Prostate gland (tissue), 2 donors: ENCODE results near the gene DLEC1. TPM values are rescaled to one million over a fixed set of nuclear protein-coding genes. Genes with fewer than 3 reads are reported as not detected.

Source experiments
- DNase-seq: peaks from one replicate; pipeline ENCODE4 v3.0.0-alpha.2; 2019; ENCODE audit warnings: low spot score
- H3K27ac ChIP-seq, 2 donors: fragments of 200-600 bp; sonication (generic); 2 replicates each; pipeline ENCODE4 v1.5.1; 2017 to 2019
- H3K27me3 ChIP-seq: fragments of 200-600 bp; sonication (generic); replicated peaks from 2 replicates; pipeline ENCODE4 v1.5.1; 2019; ENCODE audit not compliant: insufficient read depth
- H3K36me3 ChIP-seq, 2 donors: fragments of 200-600 bp; sonication (generic); 1 replicate in 1 of 2; 2 replicates in 1 of 2; pipeline versions ENCODE4 v1.5.1 to v1.8.1; 2017 to 2019
- H3K4me1 ChIP-seq: fragments of 200-600 bp; sonication (generic); replicated peaks from 2 replicates; pipeline ENCODE4 v1.5.1; 2019
- H3K4me3 ChIP-seq, 2 donors: fragments of 200-600 bp; sonication (generic); 2 replicates each; pipeline ENCODE4 v1.5.1; 2017 to 2019
- H3K9me3 ChIP-seq: fragments of 200-600 bp; sonication (generic); 2 replicates; pipeline ENCODE4 v1.5.1; 2017
- CTCF ChIP-seq, 4 experiments: fragments of 200-600 bp in 2 of 4; fragments of 450-650 bp in 2 of 4; sonication (generic) in 2 of 4; IDR thresholded peaks; 1 replicate in 3 of 4; 2 replicates in 1 of 4; pipeline ENCODE4 v1.5.1; 2016 to 2019; ENCODE audit warnings: antibody characterized with exemption in 4 of 4, mild to moderate bottlenecking in 2 of 4, moderate library complexity in 2 of 4
- POLR2A ChIP-seq: fragments of 450-650 bp; IDR thresholded peaks from one replicate; pipeline ENCODE4 v1.6.1; 2016; ENCODE audit warnings: antibody characterized with exemption, mild to moderate bottlenecking
- POLR2AphosphoS5 ChIP-seq: sonication (generic); formaldehyde crosslinking; IDR thresholded peaks from one replicate; pipeline ENCODE4 v1.6.1; 2017; ENCODE audit warnings: antibody characterized with exemption
- WGBS: methylation state at CpG from one replicate; pipeline ENCODE4 v1.1.5; 2018; 5-methylcytosine and 5-hydroxymethylcytosine counted together
- intact Hi-C: fragments of 100-400 bp; cut with DNase I; formaldehyde crosslinking; loops from one replicate; pipeline ENCODE4 v1.14.2; 2022
- total RNA-seq, 2 donors: library from RNA; depleted of rRNA; stranded (reverse); fragments of >200 nt; gene quantifications; one replicate each; pipeline ENCODE4 v1.1.0, GENCODE V29; 2016

DLEC1 gene
- total RNA-seq, 2 donors from 2014 or later = 0.32 to 13.1 TPM

- Histone ChIP-seq H3K9me3 (no peaks in the 10 kb centered on the region), H3K36me3 (no peaks in the 10 kb centered on the region), H3K4me1 (no peaks in the 10 kb centered on the region), H3K27me3 (no peaks in the 10 kb centered on the region), H3K4me3 (no peak overlapping the region), H3K27ac (no peak overlapping the region)
- no peak for TF ChIP-seq POLR2A
- no peak for TF ChIP-seq CTCF (IDR thresholded peaks at IDR 0.05)
- TF ChIP-seq POLR2AphosphoS5 = no peak
- no peak for DNase-seq
- WGBS = 88% methylated on average over 11 of the region's 11 CpGs
- intact Hi-C loops = no loop called here
Measured at GRCh38 chr3:38088126-38089078, 49.4 kb downstream of the DLEC1 start.

- 88% methylated on average over 2 of the region's 2 CpGs for WGBS
- intact Hi-C loops = no loop called here
- H3K4me1 ChIP-seq = no peaks in the 10 kb centered on the region
Measured at GRCh38 chr3:38089163-38089562, 50.2 kb downstream of the DLEC1 start.

DNA sequence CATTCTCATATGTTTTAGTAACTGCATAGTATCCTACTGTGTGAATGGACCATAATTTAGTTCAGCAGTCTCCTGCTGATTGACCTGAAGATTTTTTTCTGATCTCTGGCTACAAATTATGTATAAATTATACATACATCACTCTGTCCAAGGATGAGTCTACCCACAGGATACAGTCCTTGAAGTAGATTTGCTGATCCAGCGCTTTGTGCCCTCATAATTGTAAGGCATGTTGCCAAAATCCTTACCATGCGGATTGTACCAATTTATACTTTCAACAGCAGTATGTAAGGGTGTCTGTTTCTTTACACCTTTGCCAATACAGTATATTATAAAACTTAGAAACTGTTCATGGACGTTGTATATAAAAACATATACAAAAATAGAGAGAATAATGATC is 51.4 kb downstream of the DLEC1 start:
- H3K27me3 ChIP-seq = no peaks in the 10 kb centered on the region
- 84% methylated on average over 3 of the region's 3 CpGs for WGBS
- H3K27ac ChIP-seq = no peak overlapping the region
- intact Hi-C loops = no loop called here
- no peak for DNase-seq
- H3K4me3 ChIP-seq = no peak overlapping the region
- TF ChIP-seq CTCF (IDR thresholded peaks at IDR 0.05) (no peak), POLR2A (no peak), POLR2AphosphoS5 (no peak)
- no peaks in the 10 kb centered on the region for H3K4me1 ChIP-seq
- H3K9me3 ChIP-seq = no peaks in the 10 kb centered on the region
- no peaks in the 10 kb centered on the region for H3K36me3 ChIP-seq

More at GRCh38 chr3:38089163-38089562, 50.2 kb downstream of the DLEC1 start:
- TF ChIP-seq CTCF (IDR thresholded peaks at IDR 0.05) = no peak
- no peak for TF ChIP-seq POLR2AphosphoS5
- Histone ChIP-seq H3K27ac (no peak overlapping the region), H3K4me3 (no peak overlapping the region), H3K9me3 (no peaks in the 10 kb centered on the region), H3K36me3 (no peaks in the 10 kb centered on the region), H3K27me3 (no peaks in the 10 kb centered on the region)
- DNase-seq = no peak

DNA sequence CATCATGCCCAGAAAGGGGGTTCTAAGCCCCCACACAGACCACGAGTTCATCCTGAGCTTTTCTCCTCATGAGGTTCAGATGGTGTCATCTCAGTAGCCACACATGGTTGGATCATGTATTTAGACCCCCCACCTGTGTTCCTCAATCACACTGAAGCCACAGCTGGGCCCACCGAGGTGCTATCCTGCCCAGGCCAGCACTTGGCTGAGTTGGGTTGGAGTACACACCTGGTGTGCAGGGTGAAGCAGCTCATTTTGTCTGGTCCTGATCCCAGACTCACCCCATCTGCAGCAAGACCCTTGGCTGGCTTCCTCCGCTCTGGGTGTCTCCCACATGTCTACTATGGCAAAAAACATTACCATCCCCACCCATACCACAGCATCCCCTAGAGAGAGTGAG is 56.0 kb downstream of the DLEC1 start:
- Histone ChIP-seq H3K27ac (no peak overlapping the region), H3K27me3 (no peaks in the 10 kb centered on the region), H3K4me3 (no peak overlapping the region), H3K9me3 (no peaks in the 10 kb centered on the region), H3K36me3 (no peaks in the 10 kb centered on the region), H3K4me1 (no peaks in the 10 kb centered on the region)
- intact Hi-C loops = no loop called here
- DNase-seq = no peak
- 91% methylated on average over 3 of the region's 3 CpGs for WGBS
- TF ChIP-seq CTCF (IDR thresholded peaks at IDR 0.05) = no peak
- TF ChIP-seq POLR2AphosphoS5 = no peak
- TF ChIP-seq POLR2A = no peak
